ENCODE measurements around the gene FBXO2. TPM values are rescaled to one million over a fixed set of nuclear protein-coding genes. Genes with fewer than 3 reads are reported as not detected.

The FBXO2 gene
- total and polyA plus RNA-seq, 3 donors from 2014 or later = 11.3 to 19.0 (median 17.3) TPM

- no peaks in the 10 kb centered on the region for H3K36me3 ChIP-seq (ENCODE audit: low read depth, missing control alignments)
- no peak overlapping the region for H3K4me3 ChIP-seq
- no peak for DNase-seq
- intact Hi-C loops (cut with DNase I; ENCODE audit: low total_unique reads) = no loop called here
- peaks cover 8% of the 10 kb centered on the region for H3K4me1 ChIP-seq
- no peaks in the 10 kb centered on the region for H3K9me3 ChIP-seq
- no peak for TF ChIP-seq POLR2A (IDR thresholded peaks at IDR 0.05)
- TF ChIP-seq, protein P1, sequence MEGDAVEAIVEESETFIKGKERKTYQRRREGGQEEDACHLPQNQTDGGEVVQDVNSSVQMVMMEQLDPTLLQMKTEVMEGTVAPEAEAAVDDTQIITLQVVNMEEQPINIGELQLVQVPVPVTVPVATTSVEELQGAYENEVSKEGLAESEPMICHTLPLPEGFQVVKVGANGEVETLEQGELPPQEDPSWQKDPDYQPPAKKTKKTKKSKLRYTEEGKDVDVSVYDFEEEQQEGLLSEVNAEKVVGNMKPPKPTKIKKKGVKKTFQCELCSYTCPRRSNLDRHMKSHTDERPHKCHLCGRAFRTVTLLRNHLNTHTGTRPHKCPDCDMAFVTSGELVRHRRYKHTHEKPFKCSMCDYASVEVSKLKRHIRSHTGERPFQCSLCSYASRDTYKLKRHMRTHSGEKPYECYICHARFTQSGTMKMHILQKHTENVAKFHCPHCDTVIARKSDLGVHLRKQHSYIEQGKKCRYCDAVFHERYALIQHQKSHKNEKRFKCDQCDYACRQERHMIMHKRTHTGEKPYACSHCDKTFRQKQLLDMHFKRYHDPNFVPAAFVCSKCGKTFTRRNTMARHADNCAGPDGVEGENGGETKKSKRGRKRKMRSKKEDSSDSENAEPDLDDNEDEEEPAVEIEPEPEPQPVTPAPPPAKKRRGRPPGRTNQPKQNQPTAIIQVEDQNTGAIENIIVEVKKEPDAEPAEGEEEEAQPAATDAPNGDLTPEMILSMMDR (IDR thresholded peaks at IDR 0.05) = no peak
- 72 to 75% methylated on average over 2 to 5 of the region's 5 CpGs for WGBS, 2 donors
- no peak overlapping the region for H3K27ac ChIP-seq
- no peaks in the 10 kb centered on the region for H3K27me3 ChIP-seq
Measured at GRCh38 chr1:11693917-11694316, 39.7 kb upstream of the FBXO2 start.

DNA sequence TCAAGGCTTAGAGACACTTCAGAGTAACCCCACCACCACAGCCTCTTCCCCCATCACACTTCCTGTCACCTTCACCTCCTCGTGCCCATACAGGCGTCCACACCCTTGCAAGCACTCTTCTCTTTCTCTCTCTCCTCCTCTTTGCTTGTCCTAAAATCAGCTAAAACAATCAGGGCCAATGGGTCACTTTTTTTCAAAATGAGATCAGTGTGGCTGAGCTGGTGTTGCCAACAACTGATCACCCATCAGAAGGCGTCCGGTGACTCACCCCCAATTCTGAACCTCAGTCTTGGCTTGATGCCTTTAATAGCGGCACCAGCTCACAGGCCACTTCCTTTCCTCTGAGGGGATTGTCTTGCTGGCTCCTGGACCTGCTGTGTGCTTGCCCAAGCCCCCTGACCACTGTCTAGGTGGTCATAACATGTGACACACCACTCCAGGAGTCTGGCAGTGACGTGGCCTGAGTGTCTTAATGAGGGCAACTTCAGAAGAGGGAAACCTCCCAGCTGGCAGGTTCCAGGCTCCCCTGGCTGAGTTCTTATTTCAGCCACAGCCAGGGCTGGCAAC, 38.9 kb upstream of the FBXO2 start:
- 43 to 60% methylated on average over 6 of the region's 6 CpGs for WGBS, 2 donors
- Histone ChIP-seq H3K4me1 (peaks cover 8% of the 10 kb centered on the region), H3K27me3 (no peaks in the 10 kb centered on the region), H3K9me3 (no peaks in the 10 kb centered on the region), H3K36me3 (ENCODE audit: low read depth, missing control alignments) (no peaks in the 10 kb centered on the region), H3K4me3 (no peak overlapping the region), H3K27ac (no peak overlapping the region)
- DNase-seq = no peak
- intact Hi-C loops (cut with DNase I; ENCODE audit: low total_unique reads) = no loop called here
- TF ChIP-seq, protein P1 (IDR thresholded peaks at IDR 0.05) = no peak
- TF ChIP-seq POLR2A (IDR thresholded peaks at IDR 0.05) = no peak

DNA sequence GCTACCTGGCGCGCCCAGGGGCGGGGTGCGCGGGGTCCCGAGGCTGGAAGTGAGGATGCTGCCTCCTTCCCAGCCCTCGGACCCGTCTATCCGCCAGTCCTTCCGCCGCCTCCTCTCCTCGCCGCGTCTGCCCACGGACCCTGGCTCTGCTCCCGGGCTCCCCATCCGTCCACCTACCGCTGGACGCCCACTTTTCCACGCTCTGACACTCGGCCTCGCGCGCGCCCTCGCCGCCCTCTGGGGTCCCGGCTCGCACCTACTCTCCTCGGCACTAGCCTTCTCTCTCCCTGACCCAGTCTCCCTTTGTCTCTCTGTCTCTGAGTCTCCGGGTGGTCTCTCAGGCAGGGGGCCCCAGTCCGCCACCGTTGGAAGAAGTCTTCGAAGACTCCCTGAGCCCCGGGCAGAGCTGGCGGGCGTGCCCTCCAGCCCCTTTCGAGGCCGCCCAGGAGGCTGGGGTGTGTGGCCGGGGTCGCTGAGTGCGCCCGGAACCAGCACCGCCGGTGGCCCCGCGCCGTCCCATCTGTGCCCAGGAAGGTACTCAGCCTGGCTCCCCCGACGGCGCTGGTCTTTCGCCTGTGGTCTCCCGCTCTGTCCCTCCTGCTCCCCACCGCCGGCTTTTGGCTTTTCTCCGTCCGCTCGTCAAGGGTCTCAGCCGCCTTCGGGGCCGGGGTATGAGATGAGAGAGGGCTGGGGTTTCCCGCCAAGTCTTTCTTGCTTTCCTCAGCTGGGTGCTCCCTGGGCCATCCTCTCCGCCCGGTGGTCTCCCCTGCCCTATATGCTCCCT, 37.9 kb upstream of the FBXO2 start:
- Histone ChIP-seq H3K27ac (no peak overlapping the region), H3K9me3 (no peaks in the 10 kb centered on the region), H3K36me3 (ENCODE audit: low read depth, missing control alignments) (no peaks in the 10 kb centered on the region), H3K4me3 (peak overlapping the region; percentile 18 to 39), H3K27me3 (no peaks in the 10 kb centered on the region), H3K4me1 (peaks cover 8% of the 10 kb centered on the region)
- intact Hi-C loops (cut with DNase I; ENCODE audit: low total_unique reads) = no loop called here
- DNase-seq = no peak
- 4 to 5% methylated on average over 53 to 64 of the region's 64 CpGs for WGBS, 2 donors
- no peak for TF ChIP-seq POLR2A (IDR thresholded peaks at IDR 0.05)
- TF ChIP-seq, protein P1 (IDR thresholded peaks at IDR 0.05) = no peak

DNA sequence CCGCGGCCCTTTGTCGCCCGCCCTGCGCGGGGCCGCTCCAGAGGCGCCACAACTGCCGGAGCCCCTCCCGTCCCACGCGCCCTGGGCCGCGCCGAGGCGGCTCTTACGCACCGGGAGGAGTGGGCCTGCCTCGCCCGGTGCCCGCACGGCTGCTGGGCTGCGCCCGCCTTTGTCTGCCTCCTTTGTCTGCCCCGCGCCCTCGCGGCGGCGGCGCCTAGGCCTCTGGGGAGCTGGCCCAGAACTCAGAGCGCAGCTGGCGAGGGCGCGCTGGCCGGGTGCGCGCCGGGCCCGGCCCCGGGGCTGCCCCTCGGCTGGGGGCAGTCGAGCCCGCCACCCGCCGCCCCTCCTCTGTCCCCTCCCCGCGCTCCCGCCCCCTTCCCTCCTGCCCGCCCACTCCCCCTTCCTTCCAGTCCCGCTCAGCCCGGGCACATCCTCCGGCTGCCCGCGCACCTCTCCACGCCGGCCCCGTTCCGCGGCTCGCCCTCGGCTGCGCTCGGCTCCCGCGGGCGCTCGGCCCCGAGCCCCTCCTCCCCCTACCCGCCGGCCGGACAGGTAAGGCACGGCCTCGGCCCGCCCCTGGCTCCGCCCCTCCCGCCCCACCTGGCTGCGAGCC, 37.2 kb upstream of the FBXO2 start, which contains the start of gene DRAXIN:
Gene DRAXIN (plus strand): TSS at position 409 of the 613 bp plus-strand sequence. CDS start 14,549 bp downstream, outside the sequence.
- Histone ChIP-seq H3K27me3 (no peaks in the 10 kb centered on the region), H3K4me3 (peak within 1 kb of the TSS; percentile 18 to 53), H3K36me3 (ENCODE audit: low read depth, missing control alignments) (no peaks in the 10 kb centered on the region), H3K4me1 (peaks cover 8% of the 10 kb centered on the region), H3K9me3 (no peaks in the 10 kb centered on the region), H3K27ac (no peak within 1 kb of the TSS)
- TF ChIP-seq, protein P1 (IDR thresholded peaks at IDR 0.05) = no peak
- TF ChIP-seq POLR2A (IDR thresholded peaks at IDR 0.05) = no peak
- DNase-seq = no peak
- intact Hi-C loops (cut with DNase I; ENCODE audit: low total_unique reads) = no loop called here
- 0% methylated on average over 40 of the region's 78 CpGs; no CpG with 5 or more reads in 1 of the 2 donors for WGBS, 2 donors
